ENCODE measurements around the gene CC2D2B. TPM values are rescaled to one million over a fixed set of nuclear protein-coding genes. Genes with fewer than 3 reads are reported as not detected.
"Not testable (repeated sequence)": the region's sequence is repeated elsewhere in the genome, so short reads cannot be mapped to it uniquely, and the experiment has no call there.

The CC2D2B gene
- 0.30 and 0.69 TPM in 2 replicates for total RNA-seq

- peak; percentile 63 for DNase-seq (ENCODE audit: low read depth)
Observed at GRCh38 chr10:95907456-95908253, at the start of gene CC2D2B. Gene CC2D2B, plus strand, starts transcription at chr10:95907975. Its CDS starts 3,349 bp downstream, at chr10:95911324.

GRCh38 chr10:95860166-95860940 lies 47.4 kb upstream of the CC2D2B start:
- DNase-seq (ENCODE audit: low read depth): no peak

- DNase-seq (ENCODE audit: low read depth): no peak
Observed at GRCh38 chr10:95861386-95861785, 46.4 kb upstream of the CC2D2B start.

GRCh38 chr10:95864906-95865813 lies 42.6 kb upstream of the CC2D2B start:
- peak; percentile 68 for DNase-seq (ENCODE audit: low read depth)

- DNase-seq (ENCODE audit: low read depth): no peak
Observed at GRCh38 chr10:95865814-95866466, 41.8 kb upstream of the CC2D2B start.

GRCh38 chr10:95866467-95866842 lies 41.3 kb upstream of the CC2D2B start:
- no peak for DNase-seq (ENCODE audit: low read depth)

GRCh38 chr10:95867866-95868265 lies 39.9 kb upstream of the CC2D2B start:
- DNase-seq (ENCODE audit: low read depth): no peak

- DNase-seq (ENCODE audit: low read depth): no peak
Observed at GRCh38 chr10:95872158-95872711, 35.5 kb upstream of the CC2D2B start.

GRCh38 chr10:95873139-95873538 lies 34.6 kb upstream of the CC2D2B start:
- DNase-seq (ENCODE audit: low read depth): no peak

GRCh38 chr10:95873651-95874050 lies 34.1 kb upstream of the CC2D2B start:
- DNase-seq (ENCODE audit: low read depth): no peak

GRCh38 chr10:95874783-95875182 lies 33.0 kb upstream of the CC2D2B start:
- DNase-seq (ENCODE audit: low read depth): not testable (repeated sequence)

- no peak for DNase-seq (ENCODE audit: low read depth)
Observed at GRCh38 chr10:95876756-95877155, 31.0 kb upstream of the CC2D2B start.

- no peak for DNase-seq (ENCODE audit: low read depth)
Observed at GRCh38 chr10:95877881-95878280, 29.9 kb upstream of the CC2D2B start.

GRCh38 chr10:95880704-95881103 lies 27.1 kb upstream of the CC2D2B start:
- no peak for DNase-seq (ENCODE audit: low read depth)

GRCh38 chr10:95881316-95881715 lies 26.5 kb upstream of the CC2D2B start:
- DNase-seq (ENCODE audit: low read depth): no peak

- peak; percentile 84 for DNase-seq (ENCODE audit: low read depth)
Observed at GRCh38 chr10:95889830-95890229, 17.9 kb upstream of the CC2D2B start.

- DNase-seq (ENCODE audit: low read depth): no peak
Observed at GRCh38 chr10:95896071-95896850, 11.5 kb upstream of the CC2D2B start.

GRCh38 chr10:95905897-95906580 lies 1.7 kb upstream of the CC2D2B start:
- not testable (repeated sequence) for DNase-seq (ENCODE audit: low read depth)

- peak; percentile 61 for DNase-seq (ENCODE audit: low read depth)
Observed at GRCh38 chr10:95906677-95907455, 909 bp upstream of the CC2D2B start.
